ENCODE measurements around the gene LDLRAD4.

DNA sequence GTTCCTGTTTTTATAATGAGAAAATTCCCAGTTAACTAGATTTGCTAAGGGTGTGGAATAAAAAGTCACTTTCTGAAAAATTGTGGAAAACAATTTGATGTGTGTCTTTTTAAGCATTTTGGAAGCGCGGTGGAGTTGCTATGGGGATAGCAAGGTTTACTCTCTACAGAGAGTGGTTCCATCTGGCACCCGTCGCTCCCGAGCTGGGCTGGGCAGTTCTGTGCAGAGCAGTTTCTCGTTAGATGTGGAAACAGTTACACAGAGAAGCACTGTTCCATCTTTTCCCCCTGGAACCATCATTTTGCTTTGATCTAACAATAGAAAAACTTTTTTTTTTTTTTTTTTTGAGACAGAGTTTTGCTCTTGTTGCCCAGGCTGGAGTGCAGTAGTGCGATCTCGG, 17.4 kb downstream of the LDLRAD4 start:
- TF ChIP-seq HDAC8 (tag; IDR thresholded peaks at IDR 0.05) = no peak
- TF ChIP-seq, protein P1, sequence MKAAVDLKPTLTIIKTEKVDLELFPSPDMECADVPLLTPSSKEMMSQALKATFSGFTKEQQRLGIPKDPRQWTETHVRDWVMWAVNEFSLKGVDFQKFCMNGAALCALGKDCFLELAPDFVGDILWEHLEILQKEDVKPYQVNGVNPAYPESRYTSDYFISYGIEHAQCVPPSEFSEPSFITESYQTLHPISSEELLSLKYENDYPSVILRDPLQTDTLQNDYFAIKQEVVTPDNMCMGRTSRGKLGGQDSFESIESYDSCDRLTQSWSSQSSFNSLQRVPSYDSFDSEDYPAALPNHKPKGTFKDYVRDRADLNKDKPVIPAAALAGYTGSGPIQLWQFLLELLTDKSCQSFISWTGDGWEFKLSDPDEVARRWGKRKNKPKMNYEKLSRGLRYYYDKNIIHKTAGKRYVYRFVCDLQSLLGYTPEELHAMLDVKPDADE (conservative IDR thresholded peaks at IDR 0.05; ENCODE audit: control insufficient read depth, low read depth, low read length) = no peak
- TF ChIP-seq RAD51 (IDR thresholded peaks at IDR 0.05; ENCODE audit: borderline replicate concordance, low read depth) = no peak
- TF ChIP-seq EZH2 (IDR thresholded peaks at IDR 0.05; ENCODE audit: borderline replicate concordance, low read depth, low read length) = no peak
- no peak for TF ChIP-seq PRMT5 (CRISPR knock-in tag; IDR thresholded peaks at IDR 0.05)
- TF ChIP-seq, protein P2, sequence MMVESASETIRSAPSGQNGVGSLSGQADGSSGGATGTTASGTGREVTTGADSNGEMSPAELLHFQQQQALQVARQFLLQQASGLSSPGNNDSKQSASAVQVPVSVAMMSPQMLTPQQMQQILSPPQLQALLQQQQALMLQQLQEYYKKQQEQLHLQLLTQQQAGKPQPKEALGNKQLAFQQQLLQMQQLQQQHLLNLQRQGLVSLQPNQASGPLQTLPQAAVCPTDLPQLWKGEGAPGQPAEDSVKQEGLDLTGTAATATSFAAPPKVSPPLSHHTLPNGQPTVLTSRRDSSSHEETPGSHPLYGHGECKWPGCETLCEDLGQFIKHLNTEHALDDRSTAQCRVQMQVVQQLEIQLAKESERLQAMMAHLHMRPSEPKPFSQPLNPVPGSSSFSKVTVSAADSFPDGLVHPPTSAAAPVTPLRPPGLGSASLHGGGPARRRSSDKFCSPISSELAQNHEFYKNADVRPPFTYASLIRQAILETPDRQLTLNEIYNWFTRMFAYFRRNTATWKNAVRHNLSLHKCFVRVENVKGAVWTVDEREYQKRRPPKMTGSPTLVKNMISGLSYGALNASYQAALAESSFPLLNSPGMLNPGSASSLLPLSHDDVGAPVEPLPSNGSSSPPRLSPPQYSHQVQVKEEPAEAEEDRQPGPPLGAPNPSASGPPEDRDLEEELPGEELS (CRISPR knock-in tag; IDR thresholded peaks at IDR 0.05; ENCODE audit: borderline replicate concordance) = no peak

Data from K562 (cell line).